ENCODE results near the gene MYO1E. TPM values are rescaled to one million over a fixed set of nuclear protein-coding genes. Genes with fewer than 3 reads are reported as not detected.

Gene MYO1E
- total RNA-seq, 4 donors from 2014 or later = 131 to 388 (median 345) TPM

DNA sequence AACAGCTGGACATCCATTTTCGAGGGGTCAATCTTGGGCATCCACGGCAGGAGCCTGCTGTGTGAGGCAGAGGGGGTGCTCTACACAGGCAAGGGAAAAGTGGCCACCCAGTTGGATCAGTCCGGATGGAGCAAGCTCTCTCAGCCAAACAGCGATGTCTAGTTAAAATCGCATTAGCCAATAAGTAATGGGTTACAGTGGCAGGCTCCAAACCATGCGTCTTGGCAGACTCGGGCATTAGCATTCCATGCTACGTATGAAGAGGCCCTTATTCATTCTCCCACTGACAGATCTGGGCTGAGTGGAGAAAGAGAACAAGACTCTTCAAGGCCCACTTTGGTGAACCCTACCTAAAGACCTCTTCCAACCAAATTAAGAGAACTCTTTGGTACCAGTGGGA lies 218.4 kb downstream of the MYO1E start:
- H3K4me1 ChIP-seq = no peaks in the 10 kb centered on the region
- no peak overlapping the region for H3K27ac ChIP-seq
- no peak for DNase-seq
- in situ Hi-C loops (cut with MboI; ENCODE audit: low pct_ligation_motif_present in 1 of 4, low pct_unique_long_range_greater_than_20kb in 1 of 4, low sequenced_read_pairs in 3 of 4) (loop anchor here in 1 of 4 donors (25.0 kb wide), 1 partner anchor 333 kb away; no protein-coding TSS in a partner anchor), intact Hi-C loops (cut with DNase I; ENCODE audit: low total_unique reads) (no loop called here)
- 79 to 100% methylated on average over 1 to 8 of the region's 8 CpGs for WGBS, 2 donors (ENCODE audit: low coverage in 1 of 2)
- H3K27me3 ChIP-seq = no peaks in the 10 kb centered on the region
- no peak for TF ChIP-seq POLR2AphosphoS5 (IDR thresholded peaks at IDR 0.05)
- TF ChIP-seq POLR2A (IDR thresholded peaks at IDR 0.05) = no peak
- TF ChIP-seq EP300 (IDR thresholded peaks at IDR 0.05; ENCODE audit: low read depth) = no peak
- TF ChIP-seq, protein P1, sequence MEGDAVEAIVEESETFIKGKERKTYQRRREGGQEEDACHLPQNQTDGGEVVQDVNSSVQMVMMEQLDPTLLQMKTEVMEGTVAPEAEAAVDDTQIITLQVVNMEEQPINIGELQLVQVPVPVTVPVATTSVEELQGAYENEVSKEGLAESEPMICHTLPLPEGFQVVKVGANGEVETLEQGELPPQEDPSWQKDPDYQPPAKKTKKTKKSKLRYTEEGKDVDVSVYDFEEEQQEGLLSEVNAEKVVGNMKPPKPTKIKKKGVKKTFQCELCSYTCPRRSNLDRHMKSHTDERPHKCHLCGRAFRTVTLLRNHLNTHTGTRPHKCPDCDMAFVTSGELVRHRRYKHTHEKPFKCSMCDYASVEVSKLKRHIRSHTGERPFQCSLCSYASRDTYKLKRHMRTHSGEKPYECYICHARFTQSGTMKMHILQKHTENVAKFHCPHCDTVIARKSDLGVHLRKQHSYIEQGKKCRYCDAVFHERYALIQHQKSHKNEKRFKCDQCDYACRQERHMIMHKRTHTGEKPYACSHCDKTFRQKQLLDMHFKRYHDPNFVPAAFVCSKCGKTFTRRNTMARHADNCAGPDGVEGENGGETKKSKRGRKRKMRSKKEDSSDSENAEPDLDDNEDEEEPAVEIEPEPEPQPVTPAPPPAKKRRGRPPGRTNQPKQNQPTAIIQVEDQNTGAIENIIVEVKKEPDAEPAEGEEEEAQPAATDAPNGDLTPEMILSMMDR (IDR thresholded peaks at IDR 0.05) = no peak
- H3K9me3 ChIP-seq = no peaks in the 10 kb centered on the region
- peaks cover 0 to 50% (median 22%) of the 10 kb centered on the region in 4 donors for H3K36me3 ChIP-seq
- no peak overlapping the region for H3K4me3 ChIP-seq

DNA sequence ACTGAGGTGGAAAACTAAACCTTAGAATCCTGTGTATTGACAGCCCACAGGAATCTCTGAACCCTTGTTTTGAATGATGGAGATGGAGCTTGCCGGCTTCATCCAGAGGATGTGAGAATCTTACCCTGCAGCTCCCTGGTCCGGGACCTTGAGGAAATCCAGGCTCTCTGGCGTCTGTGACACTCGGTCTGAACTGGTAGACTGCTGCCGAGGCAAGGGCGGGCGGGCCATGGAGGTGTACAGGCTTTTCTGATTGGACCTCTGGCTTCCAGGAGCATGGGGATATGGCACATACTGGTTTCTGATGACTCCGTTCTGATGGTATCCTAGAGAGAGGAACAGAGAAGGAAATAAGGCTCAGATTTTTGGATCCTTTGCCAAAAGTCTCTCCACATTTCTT lies 219.2 kb downstream of the MYO1E start:
- TF ChIP-seq EP300 (IDR thresholded peaks at IDR 0.05; ENCODE audit: low read depth) (no peak), POLR2AphosphoS5 (IDR thresholded peaks at IDR 0.05) (no peak), POLR2A (IDR thresholded peaks at IDR 0.05) (no peak)
- TF ChIP-seq, protein P1 (IDR thresholded peaks at IDR 0.05) = no peak
- in situ Hi-C loops (cut with MboI; ENCODE audit: low pct_ligation_motif_present in 1 of 4, low pct_unique_long_range_greater_than_20kb in 1 of 4, low sequenced_read_pairs in 3 of 4) = loop anchor here in 1 of 4 donors (25.0 kb wide), 1 partner anchor 334 kb away; no protein-coding TSS in a partner anchor
- Histone ChIP-seq H3K27me3 (no peaks in the 10 kb centered on the region), H3K36me3 (peaks cover 0 to 44% (median 20%) of the 10 kb centered on the region in 4 donors), H3K9me3 (no peaks in the 10 kb centered on the region), H3K4me3 (no peak overlapping the region), H3K4me1 (no peaks in the 10 kb centered on the region), H3K27ac (no peak overlapping the region)
- DNase-seq = no peak
- 93% methylated on average over 8 of the region's 8 CpGs; no CpG with 5 or more reads in 1 of the 2 donors for WGBS, 2 donors (ENCODE audit: low coverage in 1 of 2)
- intact Hi-C loops (cut with DNase I; ENCODE audit: low total_unique reads) = no loop called here

DNA sequence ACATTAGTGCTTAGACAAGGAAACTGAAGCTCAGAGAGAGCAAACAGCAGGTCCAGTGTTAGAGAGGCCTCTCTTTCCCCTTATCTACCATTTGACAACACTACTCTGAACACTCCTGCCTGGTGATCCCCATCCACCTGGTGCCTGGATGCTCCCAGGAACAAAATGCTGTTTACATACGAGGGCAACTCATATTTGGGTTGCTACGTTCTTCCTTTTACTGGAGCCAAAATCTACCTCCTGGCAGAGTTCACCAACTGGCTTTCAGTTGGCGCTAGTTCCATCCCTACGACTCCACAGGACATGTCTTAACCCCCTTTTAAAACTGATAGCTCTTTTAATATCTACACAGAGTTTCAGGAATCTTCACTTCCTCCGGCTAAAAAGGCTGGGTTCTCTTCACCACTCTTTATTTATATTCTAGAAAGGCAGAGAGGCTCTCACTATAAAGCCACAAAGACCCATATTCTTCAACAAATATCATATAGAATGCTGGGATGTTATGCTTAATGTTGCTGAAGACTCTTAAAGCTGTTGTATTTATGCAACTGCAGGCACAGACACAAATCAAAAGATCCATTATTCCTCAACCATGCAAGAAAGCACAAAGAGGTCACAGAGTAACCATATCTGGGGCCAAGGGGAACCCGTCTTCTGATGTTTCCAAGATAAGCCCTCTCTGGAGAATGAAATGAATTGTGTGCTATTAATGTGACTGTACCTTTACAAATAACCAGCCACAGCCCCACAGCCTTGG lies 219.8 kb downstream of the MYO1E start:
- WGBS, 2 donors (ENCODE audit: low coverage in 1 of 2) = 91 to 100% methylated on average over 5 to 6 of the region's 6 CpGs
- Histone ChIP-seq H3K27me3 (no peaks in the 10 kb centered on the region), H3K27ac (no peak overlapping the region), H3K4me3 (no peak overlapping the region), H3K4me1 (no peaks in the 10 kb centered on the region), H3K9me3 (no peaks in the 10 kb centered on the region), H3K36me3 (peaks cover 0 to 38% (median 17%) of the 10 kb centered on the region in 4 donors)
- TF ChIP-seq, protein P1 (IDR thresholded peaks at IDR 0.05) = no peak
- TF ChIP-seq POLR2A (IDR thresholded peaks at IDR 0.05) = no peak
- no peak for TF ChIP-seq EP300 (IDR thresholded peaks at IDR 0.05; ENCODE audit: low read depth)
- no peak for TF ChIP-seq POLR2AphosphoS5 (IDR thresholded peaks at IDR 0.05)
- in situ Hi-C loops (cut with MboI; ENCODE audit: low pct_ligation_motif_present in 1 of 4, low pct_unique_long_range_greater_than_20kb in 1 of 4, low sequenced_read_pairs in 3 of 4) = loop anchor here in 1 of 4 donors (25.0 kb wide), 1 partner anchor 334 kb away; no protein-coding TSS in a partner anchor
- intact Hi-C loops (cut with DNase I; ENCODE audit: low total_unique reads) = no loop called here
- no peak for DNase-seq

DNA sequence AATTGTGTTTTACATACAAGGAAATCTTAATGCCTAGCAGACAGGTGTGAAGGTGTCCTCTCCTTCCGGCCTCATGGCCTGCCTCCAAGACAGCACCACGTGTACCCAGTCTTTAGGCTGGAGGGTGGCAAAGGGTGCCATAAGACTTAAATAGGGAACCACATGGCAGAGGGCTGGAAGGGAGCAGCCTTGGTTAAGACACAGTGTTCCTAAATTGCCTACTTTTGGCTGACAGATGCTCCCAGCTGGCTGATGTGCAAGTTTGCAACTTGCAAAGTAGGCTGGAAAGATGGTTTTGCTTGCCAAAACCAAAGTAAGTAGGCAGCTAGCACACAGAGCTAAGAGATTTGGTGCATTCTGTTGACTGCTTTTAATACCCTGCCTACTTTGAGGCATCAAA lies 222.5 kb downstream of the MYO1E start:
- no peaks in the 10 kb centered on the region for H3K4me1 ChIP-seq
- in situ Hi-C loops (cut with MboI; ENCODE audit: low pct_ligation_motif_present in 1 of 4, low pct_unique_long_range_greater_than_20kb in 1 of 4, low sequenced_read_pairs in 3 of 4) = loop anchor here in 1 of 4 donors (25.0 kb wide), 1 partner anchor 337 kb away; no protein-coding TSS in a partner anchor
- H3K27me3 ChIP-seq = no peaks in the 10 kb centered on the region
- TF ChIP-seq POLR2AphosphoS5 (IDR thresholded peaks at IDR 0.05) = no peak
- no peak for TF ChIP-seq POLR2A (IDR thresholded peaks at IDR 0.05)
- no peak for TF ChIP-seq EP300 (IDR thresholded peaks at IDR 0.05; ENCODE audit: low read depth)
- TF ChIP-seq, protein P1 (IDR thresholded peaks at IDR 0.05) = no peak
- H3K27ac ChIP-seq = no peak overlapping the region
- intact Hi-C loops (cut with DNase I; ENCODE audit: low total_unique reads) = no loop called here
- no peaks in the 10 kb centered on the region for H3K9me3 ChIP-seq
- no peak for DNase-seq
- H3K36me3 ChIP-seq = peaks cover 0 to 25% (median 10%) of the 10 kb centered on the region in 4 donors
- no peak overlapping the region for H3K4me3 ChIP-seq
- WGBS, 2 donors (ENCODE audit: low coverage in 1 of 2) = 0 to 55% methylated on average over 1 to 2 of the region's 2 CpGs

All from transverse colon (tissue), 4 donors.